ENCODE data around the gene FAM219A.
"Not testable (repeated sequence)": the region's sequence is repeated elsewhere in the genome, so short reads cannot be mapped to it uniquely, and the experiment has no call there.

Gene FAM219A

DNA sequence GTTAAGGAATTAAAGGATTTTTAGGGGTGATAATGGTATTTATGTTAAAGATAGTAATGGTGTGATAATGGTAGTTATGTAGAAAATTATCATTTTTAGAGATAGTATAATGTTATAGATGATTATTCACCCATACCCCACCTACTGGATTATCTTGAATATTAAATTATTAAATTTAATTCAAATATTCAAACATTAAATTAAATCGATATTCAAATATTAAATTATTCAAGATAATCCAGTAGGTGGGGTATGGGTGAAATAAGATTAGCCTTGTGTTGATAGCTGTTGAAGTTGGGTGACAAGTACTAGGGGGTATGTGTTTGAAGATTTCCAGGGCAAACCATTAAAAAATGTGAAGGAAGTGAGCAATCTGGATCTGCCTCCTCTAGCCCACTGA lies 15.6 kb downstream of the FAM219A start:
- DNase-seq: no peak

DNA sequence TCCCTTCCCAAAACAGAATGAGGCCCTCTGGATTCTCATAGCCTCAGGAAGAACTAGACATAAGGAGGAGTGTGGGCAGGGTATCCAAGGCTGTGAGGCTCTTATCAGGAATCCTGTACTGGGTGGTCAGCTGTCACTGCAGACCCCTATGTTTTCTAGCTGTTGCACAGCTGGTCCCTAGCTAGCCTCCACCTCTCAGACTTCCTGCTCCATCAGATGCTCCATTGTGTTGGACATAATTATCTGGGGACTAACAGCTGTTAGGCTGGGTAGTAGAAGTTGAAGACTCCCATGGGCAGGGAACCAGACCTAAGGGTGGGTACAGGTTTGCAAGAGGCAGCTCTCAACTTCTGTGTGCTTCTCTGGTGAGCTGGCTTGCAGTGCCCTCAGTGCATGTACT lies 18.4 kb downstream of the FAM219A start:
- DNase-seq: no peak

DNA sequence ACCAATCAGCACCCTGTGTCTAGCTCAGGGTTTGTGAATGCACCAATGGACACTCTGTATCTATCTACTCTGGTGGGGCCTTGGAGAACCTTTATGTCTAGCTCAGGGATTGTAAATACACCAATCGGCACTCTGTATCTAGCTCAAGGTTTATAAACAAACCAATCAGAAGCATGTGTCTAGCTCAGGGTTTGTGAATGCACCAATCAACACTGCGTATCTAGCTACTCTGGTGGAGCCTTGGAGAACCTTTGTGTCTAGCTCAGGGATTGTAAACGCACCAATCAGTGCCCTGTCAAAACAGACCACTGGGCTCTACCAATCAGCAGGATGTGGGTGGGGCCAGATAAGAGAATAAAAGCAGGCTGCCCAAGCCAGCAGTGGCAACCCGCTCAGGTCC lies 19.9 kb downstream of the FAM219A start:
- DNase-seq: not testable (repeated sequence)

DNA sequence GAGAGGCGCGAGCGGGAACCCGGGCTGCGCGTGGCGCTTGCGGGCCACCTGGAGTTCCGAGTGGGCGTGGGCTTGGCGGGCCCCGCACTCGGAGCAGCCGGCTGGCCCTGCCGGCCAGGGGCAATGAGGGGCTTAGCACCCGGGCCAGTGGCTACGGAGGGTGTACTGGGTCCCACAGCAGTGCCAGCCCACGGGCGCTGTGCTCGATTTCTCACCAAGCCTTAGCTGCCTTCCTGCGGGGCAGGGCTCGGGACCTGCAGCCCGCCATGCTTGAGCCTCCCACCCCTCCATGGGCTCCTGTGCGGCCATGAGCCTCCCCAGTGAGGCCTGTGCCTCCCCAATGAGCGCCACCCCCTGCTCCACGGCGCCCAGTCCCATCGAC lies 20.5 kb downstream of the FAM219A start:
- not testable (repeated sequence) for DNase-seq

DNA sequence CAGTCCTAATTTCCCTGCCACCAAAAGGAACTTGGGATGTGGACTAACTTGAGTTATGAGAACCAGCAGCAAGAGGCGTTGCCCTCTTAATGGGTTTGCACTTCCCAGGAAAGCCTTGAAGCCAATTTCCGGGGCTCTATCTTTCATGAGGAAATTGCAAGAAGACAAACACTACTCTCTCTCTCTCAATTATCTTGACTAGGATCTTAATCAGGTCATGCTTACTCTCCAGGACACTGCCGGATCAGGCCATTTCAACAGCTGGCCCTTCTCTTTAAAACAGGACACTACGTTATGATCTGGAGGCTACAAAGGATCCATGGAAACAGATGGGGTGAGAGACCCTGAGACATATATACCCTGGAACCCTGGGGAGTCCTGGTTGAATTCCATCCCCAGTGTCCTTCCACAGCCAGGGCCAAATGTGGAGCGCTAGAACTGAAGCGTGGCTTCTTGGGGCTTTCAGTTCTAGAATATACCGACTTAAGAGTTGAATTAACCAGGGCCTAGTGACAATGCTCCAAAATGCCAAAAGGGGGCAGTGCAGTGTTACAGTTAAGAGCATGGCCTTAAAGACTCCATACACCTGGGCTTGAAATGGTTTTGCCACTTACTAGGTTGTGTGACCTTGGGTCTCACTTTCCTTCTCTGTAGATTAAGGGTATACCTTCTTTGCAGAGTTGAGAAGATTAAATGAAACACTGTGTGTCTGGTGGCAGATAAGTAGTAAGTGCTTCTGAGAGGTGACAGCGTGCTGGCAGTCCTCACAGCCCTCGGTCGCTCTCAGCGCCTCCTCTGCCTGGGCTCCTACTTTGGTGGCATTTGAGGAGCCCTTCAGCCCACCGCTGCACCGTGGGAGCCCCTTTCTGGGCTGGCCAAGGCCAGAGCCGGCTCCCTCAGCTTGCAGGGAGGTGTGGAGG lies 21.1 kb downstream of the FAM219A start:
- DNase-seq: peak; percentile 66 to 69

DNA sequence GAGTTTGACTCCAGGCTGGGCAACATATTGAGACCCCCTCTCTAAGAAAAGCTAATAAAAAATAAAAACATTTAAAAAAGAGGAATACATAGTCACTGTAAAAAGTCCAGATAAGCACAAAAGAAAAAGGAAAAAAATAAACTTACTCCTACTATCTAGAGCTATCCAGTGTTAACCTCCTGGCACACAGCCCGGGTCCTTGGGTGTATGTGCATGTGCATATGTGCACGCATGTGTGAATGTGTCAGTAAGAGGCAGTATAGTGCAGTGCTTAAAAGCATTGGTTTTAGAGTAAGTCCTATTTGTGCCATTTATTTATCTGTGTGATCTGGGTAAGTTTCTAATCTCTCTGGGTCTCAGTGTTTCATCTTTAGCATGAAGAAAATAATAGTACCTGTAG lies 26.7 kb downstream of the FAM219A start:
- no peak for DNase-seq

DNA sequence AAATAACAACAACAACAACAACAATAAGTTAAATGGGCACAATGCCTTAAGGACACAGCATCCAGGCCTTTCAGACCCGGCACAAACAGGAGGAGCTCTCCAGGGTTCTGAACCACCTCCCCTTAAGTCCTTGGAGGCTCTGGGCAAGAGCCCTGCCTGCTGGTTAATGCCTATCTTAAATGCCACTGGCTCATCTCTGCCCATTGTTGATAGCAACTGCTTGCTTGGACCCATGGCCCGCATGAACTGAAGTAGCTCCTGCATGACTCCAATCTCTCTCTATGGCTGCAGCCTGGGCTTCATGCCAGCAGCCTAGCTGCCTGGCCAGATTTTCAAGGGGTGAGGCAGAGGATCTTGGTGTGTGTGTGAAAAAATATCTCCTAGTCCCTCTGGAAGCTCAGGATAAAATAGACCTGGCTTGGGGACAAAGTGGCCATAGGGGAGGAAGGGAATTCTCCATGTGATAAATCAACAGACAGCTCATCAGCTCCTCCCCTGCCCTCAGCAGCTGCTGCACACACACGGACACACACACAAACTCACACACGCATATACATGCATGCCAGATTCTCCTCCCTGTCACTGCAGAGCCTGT lies 27.4 kb downstream of the FAM219A start:
- DNase-seq: peak in 1 of 2 experiments; percentile 35

DNA sequence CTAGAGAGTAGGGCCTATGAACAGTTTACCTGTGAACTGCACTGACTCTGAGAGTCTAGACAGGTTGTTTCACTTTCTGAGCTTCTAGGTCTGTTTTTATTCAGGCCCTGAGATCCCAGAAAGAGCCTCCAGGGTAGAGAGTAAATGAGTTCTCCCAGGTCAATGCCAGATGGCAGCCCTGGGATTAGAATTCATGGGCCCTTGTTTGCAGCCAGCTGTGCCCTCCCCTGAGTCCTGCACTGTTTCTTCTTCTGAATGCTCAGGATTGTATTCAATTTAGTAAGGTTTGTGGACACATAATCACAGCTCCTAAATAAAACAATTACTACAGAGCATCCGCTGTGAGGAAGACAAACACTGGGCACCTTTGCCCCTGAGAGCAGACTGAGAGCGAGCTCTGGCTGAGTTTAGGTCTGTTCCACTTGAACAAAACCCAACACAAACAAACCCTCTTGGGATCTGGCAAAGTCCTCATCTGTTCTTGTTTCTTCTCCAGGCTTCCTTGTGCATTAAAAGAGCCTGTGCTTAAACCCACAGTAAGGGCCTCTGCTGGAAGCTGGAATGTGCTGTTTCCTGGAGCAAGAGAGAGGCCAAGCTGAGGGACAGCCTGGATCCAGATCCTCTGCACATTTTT lies 29.9 kb downstream of the FAM219A start:
- no peak for DNase-seq

DNA sequence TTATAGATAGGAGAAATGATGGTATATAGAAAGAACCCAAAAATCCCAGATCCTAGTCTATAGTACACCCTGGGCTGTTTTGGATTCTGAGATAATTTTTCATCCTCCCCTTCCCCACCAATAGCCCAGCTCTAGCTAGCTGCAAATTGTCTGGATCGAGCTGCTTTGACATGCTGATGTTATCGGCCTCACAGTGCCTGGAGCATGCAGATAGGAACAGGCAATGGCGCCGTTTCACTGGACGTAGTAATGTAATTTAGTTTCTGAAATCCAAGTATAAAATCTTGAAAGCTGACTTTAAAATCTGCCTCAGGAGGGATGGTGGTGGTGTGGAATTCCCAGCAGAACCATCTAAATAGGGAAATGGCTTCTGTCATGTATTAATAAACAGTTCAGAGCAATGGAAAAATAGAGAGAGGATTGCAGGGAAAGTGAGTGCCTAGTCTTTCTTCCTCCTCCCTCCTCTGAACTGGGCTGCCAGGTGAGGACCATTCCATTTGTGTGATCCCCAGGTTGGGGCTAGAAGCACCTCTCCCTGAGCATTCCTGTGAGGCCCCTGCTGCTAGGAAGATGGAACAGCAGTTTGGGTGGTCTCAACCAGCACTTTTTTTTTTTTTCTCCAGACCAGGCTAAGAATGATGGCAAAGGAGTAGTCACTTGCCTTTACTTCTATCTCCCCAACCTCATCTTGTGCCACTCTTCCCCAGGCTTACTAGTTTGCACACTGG lies 31.9 kb downstream of the FAM219A start:
- no peak for DNase-seq

DNA sequence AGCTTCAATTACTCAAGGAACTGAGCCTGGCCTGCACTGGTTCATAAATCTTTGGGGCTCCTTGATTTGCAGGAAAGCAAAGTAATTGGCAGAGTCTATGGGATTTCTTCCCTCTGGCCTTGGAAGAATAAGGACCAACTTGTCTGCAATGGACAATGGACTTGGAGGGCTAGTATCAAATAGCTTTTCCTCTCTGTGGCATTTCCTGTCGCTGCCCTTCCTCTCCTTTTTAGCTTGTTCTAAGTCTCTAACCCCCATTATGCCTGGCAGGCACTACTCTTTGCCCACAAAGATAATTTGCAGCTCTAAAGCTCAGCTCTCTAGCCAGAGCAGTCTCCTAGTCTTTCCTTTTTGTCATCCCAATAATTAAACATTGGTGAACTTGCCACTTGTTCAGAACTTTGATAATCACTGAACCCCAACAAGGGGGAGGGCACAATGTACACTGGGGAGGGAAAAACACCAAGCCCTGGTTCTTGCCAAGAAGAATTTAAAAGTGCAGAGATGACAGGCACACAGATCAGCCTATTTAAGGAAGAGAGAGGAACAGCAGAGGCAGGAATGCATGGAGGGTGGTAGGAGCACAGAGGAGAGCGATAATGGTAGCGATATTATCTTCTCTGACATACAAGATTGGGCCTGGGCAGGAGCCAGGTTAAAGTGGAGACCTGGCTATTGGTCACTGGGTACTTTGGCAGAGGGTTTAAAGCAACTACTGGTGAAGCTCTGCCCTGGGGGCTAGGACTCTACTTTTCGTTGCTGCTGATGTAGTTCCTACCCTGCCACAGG lies 38.5 kb downstream of the FAM219A start:
- no peak for DNase-seq

DNA sequence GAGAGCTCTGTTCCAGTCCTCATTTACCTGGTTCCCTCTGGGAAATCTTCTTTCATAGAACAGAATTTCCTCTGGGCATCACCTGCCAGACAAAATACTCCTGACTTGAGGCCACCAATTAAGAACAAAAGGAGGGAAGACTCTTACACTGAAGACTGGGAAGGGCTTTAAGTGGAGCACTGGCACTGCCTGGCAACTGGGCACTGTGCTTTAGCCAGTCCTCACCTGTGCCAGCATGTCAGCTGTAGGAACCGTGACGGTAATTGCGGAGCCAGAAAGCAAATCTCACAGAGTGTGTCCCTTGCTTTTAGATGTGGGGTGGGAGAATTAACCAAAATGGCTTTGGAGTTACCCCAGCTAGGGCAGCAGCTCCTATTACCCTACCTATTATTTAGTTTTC lies 40.6 kb downstream of the FAM219A start:
- no peak for DNase-seq

DNA sequence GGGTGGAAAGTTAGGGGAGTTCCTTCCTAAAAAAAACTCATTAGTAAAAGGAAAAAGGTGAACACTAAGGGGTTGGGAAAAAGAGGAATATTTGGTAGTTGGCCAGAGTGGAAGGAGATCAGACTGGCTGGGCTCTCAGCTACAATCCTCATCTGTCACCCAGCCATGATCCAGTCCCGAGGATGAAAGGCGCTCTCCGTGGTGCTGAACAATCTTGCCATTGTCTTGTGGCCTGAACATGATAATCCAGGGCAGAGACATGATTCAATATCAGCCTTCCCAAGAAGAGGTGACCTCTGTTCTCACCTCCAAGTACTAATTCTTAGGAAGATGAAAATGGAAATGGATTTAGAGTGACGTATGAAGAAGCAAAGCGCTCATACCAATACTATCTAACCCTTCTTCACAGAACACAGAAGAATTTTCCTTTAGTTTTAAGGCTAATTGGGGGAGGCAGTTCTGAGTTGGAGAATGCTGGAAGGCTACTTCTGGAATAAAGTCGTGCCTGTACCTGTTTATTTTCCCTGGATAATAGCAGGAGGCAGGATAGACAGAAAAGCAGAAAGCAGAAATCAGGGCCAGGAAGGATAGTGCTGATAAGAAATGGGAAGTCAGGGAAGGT lies 45.0 kb downstream of the FAM219A start:
- DNase-seq: peak; percentile 35 to 39

DNA sequence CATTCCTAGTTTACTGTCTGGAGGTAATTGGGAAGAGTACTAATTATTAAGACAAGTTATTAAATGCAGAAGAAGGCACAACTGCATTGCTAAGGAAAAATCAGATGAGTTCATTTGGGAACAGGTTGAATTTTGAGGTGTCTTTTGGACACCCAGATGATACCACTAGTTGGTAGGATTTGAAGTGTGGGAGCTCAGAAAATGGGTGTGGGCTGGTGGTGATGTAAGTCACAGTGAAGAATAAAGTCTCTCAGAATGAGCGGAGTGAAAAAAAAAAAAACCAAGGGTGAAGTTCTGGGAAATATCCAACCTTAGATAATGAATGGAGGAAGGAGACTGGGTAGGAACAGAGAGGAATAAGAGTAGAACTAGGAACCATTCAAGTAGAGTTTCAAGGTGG lies 46.0 kb downstream of the FAM219A start:
- no peak for DNase-seq

DNA sequence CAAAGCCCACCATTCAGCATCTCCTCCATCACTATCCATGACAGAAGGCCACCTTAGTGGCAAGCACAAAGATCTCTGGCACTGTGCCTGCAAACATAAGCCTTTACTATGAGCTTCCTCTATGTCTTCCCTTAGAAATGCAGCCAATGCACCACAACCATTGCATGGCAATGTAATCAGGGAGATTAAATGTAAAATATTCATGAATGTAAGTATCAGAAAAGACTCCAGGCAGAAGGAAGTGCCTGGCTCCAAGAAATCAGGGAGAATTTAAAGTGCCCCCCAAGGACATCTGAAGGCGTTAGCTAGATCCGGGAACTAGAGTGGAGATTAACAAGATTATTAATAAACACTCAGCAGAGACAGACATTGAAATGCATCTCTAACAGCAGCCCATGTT lies 49.2 kb downstream of the FAM219A start:
- DNase-seq: no peak

DNA sequence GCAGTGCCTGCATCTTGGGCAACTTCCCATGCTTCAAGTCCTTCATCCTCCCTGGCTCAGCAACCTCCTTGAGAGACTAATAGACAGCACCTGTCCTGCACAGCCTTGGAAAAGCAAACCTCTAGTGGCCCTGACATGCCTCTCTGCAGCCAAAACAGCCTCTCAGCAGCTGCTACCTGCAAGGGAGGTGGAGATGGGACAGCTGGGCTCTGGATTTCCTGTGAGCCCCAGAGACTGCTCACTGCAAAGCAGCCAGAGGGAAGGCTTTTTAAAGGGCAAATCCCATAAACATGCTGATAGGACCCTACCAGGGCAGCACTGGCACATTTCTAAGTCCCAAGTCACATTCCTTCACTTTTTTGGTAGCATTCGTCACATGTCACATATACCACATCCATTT lies 50.2 kb downstream of the FAM219A start:
- DNase-seq: no peak

DNA sequence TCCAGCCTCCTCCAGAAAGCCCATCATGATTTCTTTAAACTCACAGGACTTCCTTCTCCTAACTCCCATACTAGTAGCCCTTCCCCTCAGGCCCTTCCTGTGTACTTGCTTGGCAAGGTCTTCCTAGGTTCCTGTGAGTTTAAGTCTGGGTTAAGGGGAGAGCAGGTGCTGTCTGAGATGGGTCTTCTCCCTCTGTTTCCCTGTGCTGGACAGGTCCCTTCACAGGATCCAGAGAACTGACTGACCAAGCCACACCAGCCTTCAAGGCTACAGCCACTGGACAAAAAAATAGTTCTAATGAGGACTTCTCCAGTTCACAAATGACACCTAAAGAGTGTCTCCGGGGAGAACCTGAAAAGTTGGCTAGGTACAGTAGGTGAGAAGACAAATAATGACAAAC lies 52.2 kb downstream of the FAM219A start:
- DNase-seq: no peak

DNA sequence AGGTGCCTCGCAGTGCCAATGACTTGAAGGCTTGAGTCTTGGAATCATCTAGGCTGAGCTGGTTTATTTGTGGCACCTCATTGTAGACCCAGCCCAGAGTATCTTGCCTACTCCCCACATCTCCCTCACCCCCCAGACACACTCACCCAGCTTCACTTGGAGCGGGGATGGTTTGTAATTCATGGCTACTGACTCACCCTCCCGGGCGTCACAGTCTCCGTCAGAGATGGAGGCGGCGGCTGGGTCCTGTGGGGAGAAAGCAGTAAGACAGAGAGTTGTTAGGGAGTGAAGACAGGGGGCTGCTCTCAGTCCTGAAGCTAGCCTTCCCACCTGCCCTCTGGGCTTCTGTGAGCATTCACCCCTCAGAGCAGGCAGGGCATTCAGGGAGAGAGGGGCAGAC lies 52.7 kb downstream of the FAM219A start:
- no peak for DNase-seq

DNA sequence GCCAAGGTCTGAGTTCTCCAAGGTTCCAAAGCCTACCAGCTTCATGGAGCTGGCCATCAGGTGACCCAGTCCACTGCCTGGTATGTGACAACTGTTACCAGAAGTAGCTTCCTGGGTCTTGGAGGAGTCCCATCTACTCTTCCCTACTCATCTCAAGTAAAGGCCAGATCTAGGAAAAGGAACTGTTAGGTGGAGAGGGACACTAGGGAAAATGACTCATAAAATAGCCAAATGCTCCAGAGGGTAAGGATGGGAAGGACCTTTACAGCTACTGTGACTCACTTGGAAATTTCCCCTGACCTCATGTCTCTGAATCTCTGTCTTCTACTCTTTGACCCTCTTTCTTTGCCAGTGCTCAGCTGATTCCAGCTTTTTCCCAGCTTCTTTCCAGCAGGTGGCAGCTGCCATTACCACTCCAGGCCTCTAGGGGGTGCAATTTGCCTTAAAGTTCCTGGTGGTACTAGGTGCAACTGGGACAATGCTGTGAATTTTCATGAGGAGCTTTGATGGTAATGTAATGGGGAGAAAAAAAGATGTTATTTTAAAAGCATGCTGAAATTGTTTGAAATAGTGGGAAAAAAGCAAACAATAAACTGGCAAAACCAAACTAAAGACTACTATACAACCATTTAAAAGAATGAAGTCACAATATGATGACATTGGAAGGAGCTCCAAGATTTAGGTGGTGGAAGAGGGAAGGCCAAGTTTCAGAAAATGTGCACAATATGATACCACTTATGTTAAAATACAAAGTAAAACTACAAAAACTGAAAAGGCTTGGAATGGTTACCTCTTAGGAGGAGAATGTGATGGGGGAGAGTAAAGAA lies 54.6 kb downstream of the FAM219A start:
- DNase-seq: peak; percentile 64 to 69

DNA sequence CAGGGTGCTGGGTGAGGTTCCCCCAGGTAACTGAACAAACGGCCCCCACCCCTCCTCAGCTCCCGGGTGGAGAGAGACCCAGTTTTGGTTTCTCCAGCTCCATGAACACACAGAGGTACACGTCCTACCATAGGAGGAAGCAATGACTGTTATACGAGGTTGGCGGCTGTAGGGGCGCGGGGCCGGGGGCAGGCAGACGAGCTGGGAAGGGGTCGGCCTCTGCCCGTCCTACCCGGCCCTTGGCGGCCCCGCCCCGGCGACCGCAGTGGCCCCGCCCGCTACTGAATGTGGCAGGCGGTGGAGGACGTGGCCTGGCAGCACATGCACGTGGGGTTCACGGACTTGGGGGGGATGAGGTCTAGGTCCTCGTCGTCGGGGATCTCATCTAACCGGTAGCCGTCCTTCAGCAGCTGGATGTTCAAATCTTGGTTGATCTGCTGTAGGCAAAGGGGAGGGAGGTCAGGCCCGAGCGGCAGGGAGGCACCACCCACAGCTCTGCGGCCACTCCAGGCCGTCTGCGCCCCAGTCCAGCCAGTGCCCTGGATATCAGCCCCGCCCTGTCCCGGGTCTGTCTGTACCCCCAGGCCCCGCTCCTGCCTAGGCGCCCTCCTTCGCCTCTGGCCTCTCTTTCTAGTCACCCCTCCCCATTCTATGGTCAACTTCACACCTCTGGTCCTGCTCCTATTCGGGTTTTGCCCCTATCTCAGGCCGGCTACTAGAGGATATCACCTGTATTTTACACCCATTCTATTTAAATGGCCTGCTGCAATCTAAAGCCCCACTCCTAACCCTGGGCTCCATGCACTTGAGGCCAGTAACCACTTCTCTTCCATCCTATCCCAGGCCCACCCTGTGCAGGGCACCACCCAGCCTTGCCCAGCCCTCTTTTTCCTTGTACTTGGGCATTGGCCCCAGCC lies 57.4 kb downstream of the FAM219A start:
- no peak for DNase-seq

DNA sequence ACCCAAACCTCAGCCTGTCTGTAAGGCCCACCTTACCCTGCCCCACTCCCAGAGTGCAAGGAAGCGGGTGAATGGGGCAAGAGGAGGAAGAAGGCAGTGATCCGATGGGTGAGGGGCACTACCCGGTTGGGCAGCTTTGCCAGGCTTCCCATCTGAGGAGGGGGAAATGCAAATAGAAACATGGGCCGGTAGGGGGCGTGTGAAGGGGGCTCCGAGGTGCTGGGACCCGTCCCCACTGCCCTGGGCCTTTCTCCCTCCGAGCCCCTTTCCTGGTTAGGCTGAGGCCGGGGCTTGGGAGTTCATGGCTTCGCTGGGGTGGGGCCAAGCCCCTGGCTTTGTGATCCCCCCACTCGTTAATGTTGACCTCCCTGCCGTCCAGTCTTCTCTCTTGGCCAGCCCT lies 58.1 kb downstream of the FAM219A start:
- DNase-seq: no peak
